H1 (cell line): ENCODE data around the gene DDB1.

Experiments used
- CHD2 ChIP-seq: IDR thresholded peaks from 2 replicates; pipeline ENCODE4 v1.6.1; 2012; ENCODE audit warnings: low read length, improper control_type of control experiment
- EP300 ChIP-seq, 2 experiments: IDR thresholded peaks; 1 replicate in 1 of 2; 2 replicates in 1 of 2; pipeline ENCODE4 v1.6.1; 2011 to 2012; ENCODE audit warnings: low read depth in 2 of 2, low read length in 2 of 2, mild to moderate bottlenecking in 2 of 2, borderline replicate concordance in 1 of 2, inconsistent platforms in 1 of 2, moderate library complexity in 1 of 2
- EZH2 ChIP-seq: fragments of 200-600 bp; sonication (generic); IDR thresholded peaks from 2 replicates; pipeline ENCODE4 v1.7.1; 2012; ENCODE audit warnings: low read depth, mild to moderate bottlenecking, moderate library complexity, low read length, inconsistent platforms; ENCODE audit not compliant: severe bottlenecking
- POLR2A ChIP-seq, 2 experiments: IDR thresholded peaks; 1 replicate in 1 of 2; 2 replicates in 1 of 2; pipeline ENCODE4 v1.6.1; 2011; ENCODE audit warnings: low read depth in 2 of 2, low read length in 2 of 2, mild to moderate bottlenecking in 2 of 2; ENCODE audit errors: control extremely low read depth in 1 of 2
- POLR2AphosphoS5 ChIP-seq: IDR thresholded peaks from 2 replicates; pipeline ENCODE4 v1.6.1; 2011; ENCODE audit warnings: low read depth, low read length
- SIN3A ChIP-seq, 2 experiments: IDR thresholded peaks in 1 of 2; conservative IDR thresholded peaks in 1 of 2; 2 replicates each; pipeline ENCODE4 v1.6.1; 2011 to 2012; ENCODE audit warnings: low read length in 2 of 2, improper control_type of control experiment in 1 of 2, low read depth in 1 of 2, mild to moderate bottlenecking in 1 of 2
- SP2 ChIP-seq: IDR thresholded peaks from 2 replicates; pipeline ENCODE4 v1.6.1; 2012; ENCODE audit warnings: mild to moderate bottlenecking, low read length, inconsistent platforms
- TCF12 ChIP-seq: IDR thresholded peaks from 2 replicates; pipeline ENCODE4 v1.6.1; 2011; ENCODE audit warnings: low read depth, mild to moderate bottlenecking, low read length
- TF ChIP-seq, protein P1 (sequence below), 3 experiments: IDR thresholded peaks; 1 replicate in 2 of 3; 2 replicates in 1 of 3; pipeline versions ENCODE4 v1.5.1 to v1.6.1; 2011; ENCODE audit warnings: low read length in 3 of 3, mild to moderate bottlenecking in 3 of 3, inconsistent platforms in 2 of 3, low read depth in 1 of 3, moderate library complexity in 1 of 3; ENCODE audit not compliant: insufficient read depth in 1 of 3; ENCODE audit errors: control extremely low read depth in 1 of 3

DNA sequence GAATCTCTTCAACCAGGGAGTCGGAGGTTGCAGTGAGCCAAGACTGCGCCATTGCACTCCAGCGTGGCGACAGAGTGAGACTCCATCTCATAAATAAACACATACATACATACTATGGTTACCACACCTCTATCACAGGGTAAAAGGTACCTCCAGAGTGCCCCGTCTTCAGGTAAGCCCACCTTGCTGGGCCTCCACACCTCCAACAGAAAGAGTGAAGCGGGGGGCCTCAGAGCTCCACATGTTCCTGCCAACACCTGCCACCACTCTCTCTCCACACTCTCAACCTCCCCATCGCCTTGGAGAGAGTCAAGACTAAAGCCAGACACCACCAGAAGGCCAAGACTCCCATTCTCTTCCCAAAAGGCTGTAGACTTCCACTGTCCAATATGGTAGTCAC is 27.5 kb downstream of the DDB1 start:
- TF ChIP-seq, protein P1, sequence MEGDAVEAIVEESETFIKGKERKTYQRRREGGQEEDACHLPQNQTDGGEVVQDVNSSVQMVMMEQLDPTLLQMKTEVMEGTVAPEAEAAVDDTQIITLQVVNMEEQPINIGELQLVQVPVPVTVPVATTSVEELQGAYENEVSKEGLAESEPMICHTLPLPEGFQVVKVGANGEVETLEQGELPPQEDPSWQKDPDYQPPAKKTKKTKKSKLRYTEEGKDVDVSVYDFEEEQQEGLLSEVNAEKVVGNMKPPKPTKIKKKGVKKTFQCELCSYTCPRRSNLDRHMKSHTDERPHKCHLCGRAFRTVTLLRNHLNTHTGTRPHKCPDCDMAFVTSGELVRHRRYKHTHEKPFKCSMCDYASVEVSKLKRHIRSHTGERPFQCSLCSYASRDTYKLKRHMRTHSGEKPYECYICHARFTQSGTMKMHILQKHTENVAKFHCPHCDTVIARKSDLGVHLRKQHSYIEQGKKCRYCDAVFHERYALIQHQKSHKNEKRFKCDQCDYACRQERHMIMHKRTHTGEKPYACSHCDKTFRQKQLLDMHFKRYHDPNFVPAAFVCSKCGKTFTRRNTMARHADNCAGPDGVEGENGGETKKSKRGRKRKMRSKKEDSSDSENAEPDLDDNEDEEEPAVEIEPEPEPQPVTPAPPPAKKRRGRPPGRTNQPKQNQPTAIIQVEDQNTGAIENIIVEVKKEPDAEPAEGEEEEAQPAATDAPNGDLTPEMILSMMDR (IDR thresholded peaks at IDR 0.05; ENCODE audit: control extremely low read depth in 1 of 3, insufficient read depth in 1 of 3, low read depth in 1 of 3, low read length in 3 of 3) = no peak
- TF ChIP-seq SP2 (no peak), SIN3A (conservative IDR thresholded peaks at IDR 0.05 in 1 of 2, IDR thresholded peaks at IDR 0.05 in 1 of 2; ENCODE audit: low read depth in 1 of 2, low read length in 2 of 2) (no peak), POLR2A (IDR thresholded peaks at IDR 0.05; ENCODE audit: control extremely low read depth in 1 of 2, low read depth in 2 of 2, low read length in 2 of 2) (no peak), TCF12 (no peak), EP300 (IDR thresholded peaks at IDR 0.05; ENCODE audit: borderline replicate concordance in 1 of 2, low read depth in 2 of 2, low read length in 2 of 2) (no peak), CHD2 (no peak), POLR2AphosphoS5 (no peak), EZH2 (no peak)
